DMS153 (cell line): ENCODE measurements around the gene NAP1L5.

Source experiments
- DNase-seq: peaks from one replicate; lab custom pipeline; 2025; lab: John Stamatoyannopoulos, UW

The NAP1L5 gene

GRCh38 chr4:88722276-88722780, 24.7 kb upstream of the NAP1L5 start:
- DNase-seq, result no peak

- no peak for DNase-seq
Observed at GRCh38 chr4:88720451-88721428, 23.1 kb upstream of the NAP1L5 start.

GRCh38 chr4:88719381-88719780, 21.8 kb upstream of the NAP1L5 start:
- DNase-seq, result no peak

- DNase-seq, result no peak
Observed at GRCh38 chr4:88718098-88718497, 20.5 kb upstream of the NAP1L5 start.

- DNase-seq, result no peak
Observed at GRCh38 chr4:88713782-88714181, 16.2 kb upstream of the NAP1L5 start.

GRCh38 chr4:88709989-88710388, 12.4 kb upstream of the NAP1L5 start:
- DNase-seq, result no peak

GRCh38 chr4:88706574-88706973, 8.9 kb upstream of the NAP1L5 start:
- DNase-seq, result peak; percentile 14

- DNase-seq, result no peak
Observed at GRCh38 chr4:88705805-88706492, 8.3 kb upstream of the NAP1L5 start.

- DNase-seq, result no peak
Observed at GRCh38 chr4:88705223-88705622, 7.6 kb upstream of the NAP1L5 start.

- no peak for DNase-seq
Observed at GRCh38 chr4:88702782-88703181, 5.2 kb upstream of the NAP1L5 start.

GRCh38 chr4:88698519-88698918, 890 bp upstream of the NAP1L5 start:
- no peak for DNase-seq

- DNase-seq, result no peak
Observed at GRCh38 chr4:88697141-88697540, 488 bp downstream of the NAP1L5 start.

GRCh38 chr4:88696630-88697029, 999 bp downstream of the NAP1L5 start:
- DNase-seq, result no peak

GRCh38 chr4:88693792-88694191, 3.8 kb downstream of the NAP1L5 start:
- DNase-seq, result no peak

- DNase-seq, result no peak
Observed at GRCh38 chr4:88690355-88690754, 7.3 kb downstream of the NAP1L5 start.

GRCh38 chr4:88681209-88681608, 16.4 kb downstream of the NAP1L5 start:
- DNase-seq, result no peak

GRCh38 chr4:88675543-88675942, 22.1 kb downstream of the NAP1L5 start:
- DNase-seq, result no peak

- no peak for DNase-seq
Observed at GRCh38 chr4:88674979-88675378, 22.6 kb downstream of the NAP1L5 start.

- no peak for DNase-seq
Observed at GRCh38 chr4:88674565-88674964, 23.1 kb downstream of the NAP1L5 start.

GRCh38 chr4:88673886-88674285, 23.7 kb downstream of the NAP1L5 start:
- DNase-seq, result no peak

- DNase-seq, result no peak
Observed at GRCh38 chr4:88672987-88673386, 24.6 kb downstream of the NAP1L5 start.

- DNase-seq, result no peak
Observed at GRCh38 chr4:88661739-88662138, 35.9 kb downstream of the NAP1L5 start.
